ENCODE data around the gene PLGRKT. TPM values are rescaled to one million over a fixed set of nuclear protein-coding genes. Genes with fewer than 3 reads are reported as not detected.

Gene PLGRKT
- total RNA-seq, 1 donor from 2014 or later = 11.1 TPM

- Mint-ChIP-seq H3K9me3 (ENCODE audit: low read depth) (no peaks in the 10 kb centered on the region), H3K4me3 (ENCODE audit: unreplicated experiment) (no peak overlapping the region), H3K36me3 (ENCODE audit: low read depth) (no peaks in the 10 kb centered on the region), H3K27me3 (ENCODE audit: low read depth) (no peaks in the 10 kb centered on the region), H3K4me1 (ENCODE audit: low read depth) (peaks cover 1% of the 10 kb centered on the region), H3K27ac (ENCODE audit: unreplicated experiment) (no peak overlapping the region)
- TF ChIP-seq CTCF (IDR thresholded peaks at IDR 0.05) = no peak
- no peak for DNase-seq (ENCODE audit: low spot score)
Measured at GRCh38 chr9:5460157-5460556, 22.4 kb upstream of the PLGRKT start.

GRCh38 chr9:5459289-5459829, 21.6 kb upstream of the PLGRKT start:
- no peak for DNase-seq (ENCODE audit: low spot score)
- Mint-ChIP-seq H3K4me1 (ENCODE audit: low read depth) (peaks cover 3% of the 10 kb centered on the region), H3K27ac (ENCODE audit: unreplicated experiment) (no peak overlapping the region)

GRCh38 chr9:5455181-5455580, 17.5 kb upstream of the PLGRKT start:
- no peak for TF ChIP-seq CTCF (IDR thresholded peaks at IDR 0.05)
- H3K36me3 Mint-ChIP-seq (ENCODE audit: low read depth) = no peaks in the 10 kb centered on the region
- H3K4me1 Mint-ChIP-seq (ENCODE audit: low read depth) = peaks cover 9% of the 10 kb centered on the region
- no peak overlapping the region for H3K4me3 Mint-ChIP-seq (ENCODE audit: unreplicated experiment)
- no peaks in the 10 kb centered on the region for H3K9me3 Mint-ChIP-seq (ENCODE audit: low read depth)
- no peak overlapping the region for H3K27ac Mint-ChIP-seq (ENCODE audit: unreplicated experiment)
- H3K27me3 Mint-ChIP-seq (ENCODE audit: low read depth) = no peaks in the 10 kb centered on the region
- DNase-seq (ENCODE audit: low spot score) = no peak

More at GRCh38 chr9:5459289-5459829, 21.6 kb upstream of the PLGRKT start:
- Mint-ChIP-seq H3K9me3 (ENCODE audit: low read depth) (no peaks in the 10 kb centered on the region), H3K4me3 (ENCODE audit: unreplicated experiment) (no peak overlapping the region), H3K36me3 (ENCODE audit: low read depth) (no peaks in the 10 kb centered on the region), H3K27me3 (ENCODE audit: low read depth) (no peaks in the 10 kb centered on the region)
- no peak for TF ChIP-seq CTCF (IDR thresholded peaks at IDR 0.05)

GRCh38 chr9:5453673-5454072, 15.9 kb upstream of the PLGRKT start:
- H3K4me1 Mint-ChIP-seq (ENCODE audit: low read depth) = peaks cover 12% of the 10 kb centered on the region
- H3K4me3 Mint-ChIP-seq (ENCODE audit: unreplicated experiment) = no peak overlapping the region
- TF ChIP-seq CTCF (IDR thresholded peaks at IDR 0.05) = no peak
- H3K27ac Mint-ChIP-seq (ENCODE audit: unreplicated experiment) = no peak overlapping the region
- no peaks in the 10 kb centered on the region for H3K36me3 Mint-ChIP-seq (ENCODE audit: low read depth)
- no peaks in the 10 kb centered on the region for H3K27me3 Mint-ChIP-seq (ENCODE audit: low read depth)
- DNase-seq (ENCODE audit: low spot score) = no peak
- no peaks in the 10 kb centered on the region for H3K9me3 Mint-ChIP-seq (ENCODE audit: low read depth)

- Mint-ChIP-seq H3K4me3 (ENCODE audit: unreplicated experiment) (no peak overlapping the region), H3K36me3 (ENCODE audit: low read depth) (no peaks in the 10 kb centered on the region), H3K27ac (ENCODE audit: unreplicated experiment) (no peak overlapping the region), H3K4me1 (ENCODE audit: low read depth) (peaks cover 12% of the 10 kb centered on the region), H3K9me3 (ENCODE audit: low read depth) (no peaks in the 10 kb centered on the region), H3K27me3 (ENCODE audit: low read depth) (no peaks in the 10 kb centered on the region)
- DNase-seq (ENCODE audit: low spot score) = no peak
- TF ChIP-seq CTCF (IDR thresholded peaks at IDR 0.05) = no peak
Measured at GRCh38 chr9:5453004-5453403, 15.3 kb upstream of the PLGRKT start.

Measured in chondrocyte (in vitro differentiated cells).